NCI-H2107 (cell line): Measurements from ENCODE around the gene SUGP1.
"Not testable (repeated sequence)": the region's sequence is repeated elsewhere in the genome, so short reads cannot be mapped to it uniquely, and the experiment has no call there.

Source experiments
- DNase-seq: peaks from one replicate; lab custom pipeline; 2025; lab: John Stamatoyannopoulos, UW

The SUGP1 gene

GRCh38 chr19:19262190-19263057 lies 57.9 kb downstream of the SUGP1 start:
- no peak for DNase-seq

GRCh38 chr19:19261350-19262189 lies 58.7 kb downstream of the SUGP1 start:
- no peak for DNase-seq

GRCh38 chr19:19260417-19261214 lies 59.7 kb downstream of the SUGP1 start:
- DNase-seq = no peak

DNA sequence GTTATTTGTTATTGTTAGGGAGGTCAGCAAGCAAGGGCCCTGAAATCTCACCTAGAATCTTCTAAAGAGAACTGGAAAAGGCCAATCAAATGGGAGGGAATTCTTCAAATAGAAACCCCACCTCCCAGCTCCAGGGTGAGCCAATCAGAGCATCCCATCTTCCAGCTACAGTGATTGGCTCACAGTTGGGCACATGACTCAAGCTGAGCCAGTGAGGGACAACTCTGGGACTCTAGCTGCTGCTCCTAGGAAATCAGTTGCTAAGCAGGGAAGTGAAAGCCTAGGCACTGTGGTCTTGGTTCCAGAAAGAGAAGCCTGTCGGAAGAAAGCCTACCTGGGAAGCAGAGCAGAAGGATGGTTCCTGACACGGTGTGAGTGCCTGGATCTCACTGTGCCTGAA lies 60.6 kb downstream of the SUGP1 start:
- DNase-seq = no peak

GRCh38 chr19:19258589-19259338 lies 61.5 kb downstream of the SUGP1 start:
- DNase-seq = no peak

DNA sequence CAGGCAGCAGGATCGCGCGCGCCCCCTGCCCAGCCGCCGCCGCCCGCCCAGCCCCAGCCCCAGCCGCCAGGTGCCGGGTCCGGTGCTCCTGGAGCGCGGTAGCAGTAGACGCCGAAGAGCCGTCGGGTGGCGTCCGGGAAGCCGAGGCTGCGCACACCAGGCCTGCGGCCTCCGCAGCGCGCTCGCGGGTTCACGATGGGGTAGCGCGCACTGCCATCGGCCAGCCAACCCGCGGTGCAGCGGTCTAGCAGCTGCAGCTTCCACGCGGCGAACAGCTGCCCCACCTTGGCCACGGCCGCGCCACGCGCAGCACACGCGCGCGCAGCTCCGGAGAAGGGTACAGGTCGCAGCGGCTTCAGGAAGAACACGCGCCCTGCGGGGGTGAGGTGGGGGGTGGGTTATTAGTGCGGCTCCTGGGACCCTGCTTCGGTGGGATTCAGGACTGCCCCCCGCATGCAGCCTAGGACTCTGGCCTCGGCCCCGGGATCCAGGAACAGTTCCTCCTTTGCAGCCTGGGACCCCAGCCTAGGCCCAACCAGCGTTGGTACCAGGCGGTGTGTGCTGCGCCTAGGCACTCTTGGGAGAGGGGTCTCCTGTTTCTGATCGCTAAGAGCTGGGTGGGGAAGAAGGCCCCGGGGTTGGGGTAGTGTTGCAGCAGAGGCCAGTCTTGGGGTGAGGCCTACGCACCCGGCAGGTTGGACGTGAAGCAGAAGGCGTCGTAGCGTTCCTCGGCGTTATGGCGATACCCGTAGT lies 62.3 kb downstream of the SUGP1 start:
- no peak for DNase-seq

DNA sequence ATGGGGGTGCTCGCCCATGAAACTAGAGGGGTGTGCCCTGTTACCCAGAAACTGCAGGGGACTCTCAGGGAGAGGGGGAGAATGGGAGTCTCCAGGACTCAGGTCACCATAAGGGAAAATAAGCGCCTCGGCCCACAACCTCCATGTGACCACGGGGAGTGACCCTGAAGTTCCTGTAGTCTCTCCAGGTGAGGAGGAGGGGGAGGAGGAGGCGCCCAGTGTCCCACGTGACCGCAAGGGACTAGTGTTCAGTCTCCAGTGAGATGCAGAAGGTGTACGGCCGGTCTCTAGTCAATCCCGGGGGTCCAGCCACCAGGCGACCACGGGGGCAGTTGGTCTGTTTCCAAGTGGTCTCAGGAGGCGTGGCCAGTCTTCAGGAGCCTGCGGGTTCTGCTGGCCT lies 63.2 kb downstream of the SUGP1 start:
- DNase-seq = no peak

DNA sequence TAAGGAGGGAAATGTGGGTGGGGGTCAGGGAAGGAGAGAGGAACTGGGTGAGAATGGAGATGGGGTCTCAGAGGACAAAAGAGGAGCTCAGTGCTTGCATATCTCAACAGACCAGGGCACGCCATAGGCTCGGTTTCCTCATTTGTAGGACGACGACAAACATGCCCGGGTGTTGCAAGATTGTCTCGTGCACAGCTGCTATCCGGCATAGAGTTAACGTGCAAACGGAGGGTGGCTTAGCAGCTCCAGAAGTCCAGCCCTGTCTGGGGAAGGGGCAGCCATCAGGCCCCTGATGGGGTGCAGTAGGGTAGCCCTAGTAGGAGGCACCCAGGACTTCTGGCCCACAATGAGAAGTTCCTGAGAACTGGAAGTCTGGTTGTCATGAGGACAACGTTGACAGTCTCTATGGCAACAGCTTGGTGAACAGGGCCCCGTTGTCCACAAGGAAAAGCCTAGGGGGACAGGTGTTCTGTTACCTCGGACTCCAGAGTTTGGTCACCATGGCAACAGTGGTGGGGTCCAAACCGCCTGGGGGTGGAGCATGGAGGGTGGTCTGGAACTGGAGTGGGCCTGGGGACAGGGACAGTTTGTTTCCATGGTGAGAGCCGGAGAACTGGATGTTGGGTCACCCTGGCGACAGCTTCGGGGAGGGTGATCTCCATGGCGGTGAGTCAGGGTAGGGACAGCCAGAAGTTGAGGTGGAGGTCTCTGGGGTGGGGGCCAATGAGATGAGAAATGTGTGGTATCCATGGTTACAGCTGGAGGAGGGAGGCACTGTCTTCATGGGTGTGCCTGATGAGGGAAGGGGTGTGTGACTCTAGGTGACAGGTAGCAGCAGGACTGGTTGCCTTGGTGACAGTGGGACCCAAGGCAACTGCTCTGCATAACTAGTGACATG lies 64.0 kb downstream of the SUGP1 start:
- DNase-seq = no peak

- not testable (repeated sequence) for DNase-seq
These were observed 66.9 kb downstream of the SUGP1 start for GRCh38 chr19:19253409-19253808.

DNA sequence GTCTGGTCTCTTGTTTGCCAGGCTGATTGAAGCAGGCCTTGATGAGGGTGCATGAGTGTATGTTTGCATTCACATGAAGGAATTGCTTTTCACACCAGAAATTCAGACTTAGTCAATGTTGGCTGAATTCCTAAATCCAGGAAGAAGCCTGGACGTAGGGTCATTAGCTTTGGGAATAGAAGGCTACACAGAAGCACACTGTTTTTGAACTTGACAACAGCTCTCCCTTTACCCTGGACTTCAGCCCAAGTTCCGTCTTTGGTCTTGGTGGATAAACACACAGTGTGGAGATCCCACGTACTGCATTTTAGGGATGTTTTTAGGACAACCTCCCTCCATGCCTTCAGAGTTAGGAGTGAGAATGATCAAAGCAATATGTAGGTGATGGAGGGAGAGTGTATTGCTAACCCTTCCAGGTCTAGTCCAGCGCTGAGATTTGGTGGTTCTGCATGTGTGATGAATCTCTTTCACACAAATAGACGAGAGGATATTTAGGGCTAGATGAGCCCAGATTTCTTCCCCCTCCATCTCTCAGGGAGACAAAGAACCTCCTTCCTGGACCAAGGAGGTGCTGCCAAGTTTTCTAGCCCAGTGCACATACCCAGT lies 70.0 kb downstream of the SUGP1 start:
- no peak for DNase-seq

DNA sequence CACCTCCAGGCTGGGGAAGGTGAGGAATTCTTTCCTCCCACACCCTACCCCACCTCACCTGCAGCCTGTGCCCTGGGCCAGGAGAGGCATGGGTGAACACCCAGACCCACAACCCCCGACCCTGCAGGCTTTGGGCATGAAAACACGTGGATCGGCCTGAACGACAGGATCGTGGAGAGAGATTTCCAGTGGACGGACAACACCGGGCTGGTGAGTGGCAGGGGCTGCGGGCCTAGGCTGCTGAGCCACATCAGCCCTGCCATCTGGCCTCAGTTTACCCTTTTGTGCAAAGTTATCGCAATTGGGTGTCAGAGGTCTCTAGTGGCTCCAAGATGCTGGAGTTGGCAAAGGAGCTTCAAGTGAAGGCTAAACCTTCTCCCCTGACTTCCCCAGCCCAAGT lies 79.8 kb downstream of the SUGP1 start:
- DNase-seq = no peak

- no peak for DNase-seq
These were observed 80.6 kb downstream of the SUGP1 start for GRCh38 chr19:19239675-19240074.

GRCh38 chr19:19238126-19238894 lies 82.0 kb downstream of the SUGP1 start:
- no peak for DNase-seq

DNA sequence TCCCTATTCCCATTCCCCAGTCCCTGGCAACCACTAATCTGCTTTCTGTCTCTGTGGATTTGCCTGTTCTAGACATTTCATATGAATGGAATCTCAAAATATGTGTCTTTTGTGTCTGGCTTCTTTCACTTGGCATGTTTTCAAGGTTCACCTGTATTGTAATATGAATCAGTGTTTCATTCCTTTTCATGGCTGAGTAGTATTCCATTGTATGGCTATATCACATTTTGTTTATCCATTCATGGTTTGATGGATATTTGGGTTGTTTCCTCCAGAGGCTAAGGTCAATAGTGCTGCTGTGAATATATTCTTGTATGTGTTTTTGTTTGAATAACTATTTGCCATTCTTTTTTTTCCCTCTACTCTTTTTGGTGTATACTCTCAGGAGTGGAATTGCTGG lies 84.1 kb downstream of the SUGP1 start:
- DNase-seq = no peak

- no peak for DNase-seq
These were observed 86.0 kb downstream of the SUGP1 start for GRCh38 chr19:19234220-19234816.

DNA sequence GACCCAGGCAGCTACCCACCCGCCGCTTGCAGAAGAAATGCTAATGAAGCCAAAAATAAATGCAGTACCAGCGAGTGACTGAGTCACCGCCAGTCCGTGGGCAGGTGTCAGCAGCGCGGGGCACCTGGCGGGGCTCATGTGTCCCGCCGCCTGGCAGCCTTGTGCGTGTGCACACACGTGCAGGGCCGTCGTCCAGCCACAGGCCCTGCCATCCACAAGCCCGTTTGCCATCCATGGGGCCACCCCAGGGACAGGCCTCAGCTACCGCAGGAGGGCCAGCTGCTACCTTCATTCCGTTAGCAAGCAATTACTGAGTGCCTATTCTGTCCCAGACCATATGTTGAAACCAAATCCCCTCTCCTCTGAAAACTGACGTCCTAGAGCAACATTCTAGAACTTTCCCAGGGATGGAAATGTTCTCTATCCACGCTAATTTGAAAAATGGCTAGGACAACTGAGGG lies 88.0 kb downstream of the SUGP1 start:
- DNase-seq = no peak

DNA sequence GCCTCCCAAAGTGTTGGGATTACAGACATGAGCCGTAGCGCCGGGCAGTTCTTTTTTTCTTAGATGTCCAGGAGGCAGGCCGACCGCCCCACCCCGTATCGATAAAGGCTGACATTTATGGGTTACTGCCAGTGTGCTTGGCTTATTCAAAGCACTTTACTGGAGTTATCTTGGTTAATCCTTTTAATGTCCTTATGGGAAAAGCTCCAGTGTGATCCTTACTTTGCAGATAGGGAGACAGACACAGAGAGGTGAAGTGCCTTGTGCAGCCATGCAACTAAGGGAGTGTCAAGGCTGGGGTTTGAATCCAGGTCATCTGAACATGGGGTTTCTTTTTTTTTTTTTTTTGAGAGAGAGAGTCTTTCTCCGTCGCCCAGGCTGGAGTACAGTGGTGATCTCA lies 89.3 kb downstream of the SUGP1 start:
- no peak for DNase-seq

- DNase-seq = no peak
These were observed 90.6 kb downstream of the SUGP1 start for GRCh38 chr19:19229701-19230100.
